IPS-NIHi11 (cell line): ENCODE measurements around the gene BUD13.
"Not testable (repeated sequence)": the region's sequence is repeated elsewhere in the genome, so short reads cannot be mapped to it uniquely, and the experiment has no call there.

ENCODE experiments used
- DNase-seq: peaks from one replicate; pipeline ENCODE4 v3.0.0; 2012; ENCODE audit warnings: mixed read lengths, low spot score

BUD13 gene

GRCh38 chr11:116792144-116792868 is 19.5 kb upstream of the BUD13 start:
- DNase-seq, result no peak

GRCh38 chr11:116791813-116792143 is 19.0 kb upstream of the BUD13 start, which contains the start of gene APOA5:
APOA5 (minus strand) TSS chr11:116791879; CDS start chr11:116791860, 19 bp downstream.
- no peak for DNase-seq

- peak; percentile 94 for DNase-seq
Observed at GRCh38 chr11:116791002-116791812, 18.4 kb upstream of the BUD13 start.

- DNase-seq, result no peak
Observed at GRCh38 chr11:116790167-116791001, 17.6 kb upstream of the BUD13 start.

GRCh38 chr11:116788975-116789374 is 16.2 kb upstream of the BUD13 start:
- no peak for DNase-seq

- DNase-seq, result no peak
Observed at GRCh38 chr11:116788534-116788933, 15.7 kb upstream of the BUD13 start.

GRCh38 chr11:116787786-116788486 is 15.1 kb upstream of the BUD13 start, which contains the start of gene ZPR1:
ZPR1 (minus strand) TSS chr11:116788023; CDS start chr11:116787990, 33 bp downstream.
- DNase-seq, result peak; percentile 91

GRCh38 chr11:116787436-116787785 is 14.6 kb upstream of the BUD13 start:
- no peak for DNase-seq

GRCh38 chr11:116786966-116787365 is 14.2 kb upstream of the BUD13 start:
- DNase-seq, result no peak

GRCh38 chr11:116786326-116786725 is 13.5 kb upstream of the BUD13 start:
- DNase-seq, result no peak

- DNase-seq, result no peak
Observed at GRCh38 chr11:116782728-116783127, 9.9 kb upstream of the BUD13 start.

GRCh38 chr11:116778556-116778955 is 5.8 kb upstream of the BUD13 start:
- DNase-seq, result no peak

- no peak for DNase-seq
Observed at GRCh38 chr11:116777056-116777455, 4.3 kb upstream of the BUD13 start.

- DNase-seq, result no peak
Observed at GRCh38 chr11:116776522-116776984, 3.8 kb upstream of the BUD13 start.

- no peak for DNase-seq
Observed at GRCh38 chr11:116775975-116776374, 3.2 kb upstream of the BUD13 start.

- DNase-seq, result no peak
Observed at GRCh38 chr11:116774661-116775060, 1.9 kb upstream of the BUD13 start.

GRCh38 chr11:116773203-116774097 is 663 bp upstream of the BUD13 start:
- DNase-seq, result no peak

- DNase-seq, result no peak
Observed at GRCh38 chr11:116771935-116772334, 852 bp downstream of the BUD13 start.

GRCh38 chr11:116762132-116762531 is 10.7 kb downstream of the BUD13 start:
- DNase-seq, result no peak

GRCh38 chr11:116756044-116756443 is 16.7 kb downstream of the BUD13 start:
- DNase-seq, result not testable (repeated sequence)
